Endothelial cell of umbilical vein (primary cell): ENCODE results near the gene SAV1. TPM values are rescaled to one million over a fixed set of nuclear protein-coding genes. Genes with fewer than 3 reads are reported as not detected.

ENCODE experiments used
- BruUV-seq: library from RNA; stranded (reverse); fragments of 400-500 nt; replicated peaks from 2 replicates; lab custom pipeline; 2021; lab: Mats Ljungman, UMichigan
- CTCF ChIA-PET: fragments of 300-600, 350-600 bp; sonication (Branson Sonifier 250); formaldehyde crosslinking; loops from one replicate; lab custom pipeline; 2021; ENCODE audit warnings: antibody characterized with exemption, inconsistent platforms; lab: Charles Lee
- POLR2A ChIA-PET: fragments of 300-600, 350-600 bp; sonication (Branson Sonifier 250); formaldehyde crosslinking; loops from one replicate; lab custom pipeline; 2021; ENCODE audit warnings: antibody characterized with exemption, inconsistent platforms; lab: Charles Lee
- DNase-seq: peaks from one replicate; pipeline ENCODE4 v3.0.0-alpha.2; 2011; ENCODE audit warnings: low read depth, low spot score
- FAIRE-seq: peaks from 2 replicates; lab custom pipeline; 2011; peaks lifted over from hg19 to GRCh38; lab: Jason Lieb, UNC
- H2AFZ ChIP-seq: 2 replicates; pipeline ENCODE4 v1.6.0; 2012; ENCODE audit warnings: low read depth, low read length, control low read depth, inconsistent platforms
- H3K27ac ChIP-seq: 2 replicates; pipeline ENCODE4 v1.5.1; 2011; ENCODE audit warnings: low read depth, mild to moderate bottlenecking, control low read depth, low read length, moderate library complexity; ENCODE audit not compliant: insufficient read depth
- H3K27me3 ChIP-seq, 2 experiments: 2 replicates each; pipeline versions ENCODE4 v1.6.0 to v1.6.1; 2011; ENCODE audit warnings: low read length in 2 of 2, mixed read lengths in 1 of 2; ENCODE audit not compliant: control insufficient read depth in 2 of 2, insufficient read depth in 2 of 2
- H3K36me3 ChIP-seq, 2 experiments: 2 replicates in 1 of 2; 3 replicates in 1 of 2; pipeline ENCODE4 v1.5.1; 2011; ENCODE audit warnings: low read length in 2 of 2, mild to moderate bottlenecking in 1 of 2, moderate library complexity in 1 of 2; ENCODE audit not compliant: control insufficient read depth in 2 of 2, insufficient read depth in 2 of 2; ENCODE audit errors: extremely low read depth in 1 of 2
- H3K4me1 ChIP-seq: 3 replicates; pipeline ENCODE4 v1.5.1; 2011; ENCODE audit warnings: mild to moderate bottlenecking, low read length; ENCODE audit not compliant: control insufficient read depth, insufficient read depth; ENCODE audit errors: extremely low read depth
- H3K4me2 ChIP-seq: 2 replicates; pipeline ENCODE4 v1.6.1; 2011; ENCODE audit warnings: low read length, control low read depth, mixed read lengths; ENCODE audit not compliant: insufficient read depth
- H3K4me3 ChIP-seq, 3 experiments: fragments of 200-600 bp in 1 of 3; sonication (generic), shearing (Covaris generic) in 1 of 3; replicated peaks in 1 of 3; 2 replicates each; pipeline ENCODE4 v1.5.1; 2011 to 2016; ENCODE audit warnings: control low read depth in 3 of 3, low read length in 3 of 3, mild to moderate bottlenecking in 2 of 3, inconsistent platforms in 1 of 3, low read depth in 1 of 3, moderate library complexity in 1 of 3; ENCODE audit not compliant: insufficient read depth in 1 of 3
- H3K79me2 ChIP-seq: 2 replicates; pipeline ENCODE4 v1.6.0; 2012; ENCODE audit warnings: low read length, inconsistent platforms; ENCODE audit not compliant: control insufficient read depth, insufficient read depth
- H3K9ac ChIP-seq: replicated peaks from 2 replicates; pipeline ENCODE3; 2011; ENCODE audit warnings: low read length, control low read depth; ENCODE audit not compliant: insufficient read depth; ENCODE audit errors: extremely low read depth
- H3K9me1 ChIP-seq: replicated peaks from 3 replicates; pipeline ENCODE4 v1.6.0; 2011; ENCODE audit warnings: mild to moderate bottlenecking, low read length; ENCODE audit not compliant: control insufficient read depth, insufficient read depth; ENCODE audit errors: extremely low read depth
- H3K9me3 ChIP-seq: replicated peaks from 2 replicates; pipeline ENCODE4 v1.5.1; 2012; ENCODE audit warnings: low read length, inconsistent platforms; ENCODE audit not compliant: control insufficient read depth, insufficient read depth
- H4K20me1 ChIP-seq: replicated peaks from 2 replicates; pipeline ENCODE3; 2011; ENCODE audit warnings: mild to moderate bottlenecking, low read length; ENCODE audit not compliant: control insufficient read depth, insufficient read depth; ENCODE audit errors: extremely low read depth
- EZH2 ChIP-seq: IDR thresholded peaks from 2 replicates; pipeline ENCODE4 v1.6.1; 2012; ENCODE audit warnings: borderline replicate concordance, low read depth, mild to moderate bottlenecking, moderate library complexity, low read length, inconsistent platforms; ENCODE audit not compliant: severe bottlenecking
- FOS ChIP-seq: IDR thresholded peaks from 2 replicates; pipeline ENCODE4 v1.6.1; 2011; ENCODE audit warnings: mild to moderate bottlenecking, low read length, moderate library complexity, borderline replicate concordance; ENCODE audit not compliant: insufficient read depth
- GATA2 ChIP-seq: IDR thresholded peaks from 2 replicates; pipeline ENCODE4 v1.7.0; 2011; ENCODE audit warnings: low read depth, mild to moderate bottlenecking, moderate library complexity, mixed read lengths, low read length; ENCODE audit not compliant: insufficient read length, insufficient read depth
- JUN ChIP-seq: IDR thresholded peaks from 2 replicates; pipeline ENCODE4 v1.6.1; 2011; ENCODE audit warnings: borderline replicate concordance, low read depth; ENCODE audit not compliant: insufficient read length, insufficient read depth
- MYC ChIP-seq: IDR thresholded peaks from one replicate; pipeline ENCODE4 v1.6.1; 2011; ENCODE audit warnings: mild to moderate bottlenecking, low read depth, low read length
- POLR2A ChIP-seq: IDR thresholded peaks from 2 replicates; pipeline ENCODE4 v1.6.1; 2012; ENCODE audit warnings: low read depth, mild to moderate bottlenecking, control low read depth, low read length
- dilution Hi-C: fragments of 300-500 bp; cut with MboI; formaldehyde crosslinking; loops from one replicate; pipeline ENCODE4 v1.15.0; 2019; ENCODE audit warnings: low sequenced_read_pairs; ENCODE audit not compliant: extremely low pct_ligation_motif_present
- intact Hi-C: fragments of 100-400 bp; cut with micrococcal nuclease; formaldehyde crosslinking; loops from one replicate; pipeline ENCODE4 v1.10.0; 2022
- polyA plus RNA-seq, 4 experiments: library from polyadenylated mRNA; depleted of rRNA in 3 of 4; stranded (reverse) in 3 of 4; unstranded in 1 of 4; fragments of >200 nt; gene quantifications; 2 replicates each; pipeline versions ENCODE4 v1.2.1 to v1.2.3, GENCODE V29; 2011 to 2012; ENCODE audit warnings: missing spikeins in 1 of 4
- total RNA-seq: library from RNA; stranded (reverse); gene quantifications from 2 replicates; pipeline ENCODE4 v1.2.3, GENCODE V29; 2021
- TF ChIP-seq, protein P1 (sequence below), 2 donors: IDR thresholded peaks; 1 replicate in 1 of 2; 2 replicates in 1 of 2; pipeline ENCODE4 v1.5.1; 2011; ENCODE audit warnings: low read length in 2 of 2, mild to moderate bottlenecking in 2 of 2, moderate library complexity in 2 of 2, control low read depth in 1 of 2, inconsistent platforms in 1 of 2, low read depth in 1 of 2; ENCODE audit not compliant: insufficient read depth in 1 of 2; ENCODE audit errors: extremely low read depth in 1 of 2

The SAV1 gene
- total and polyA plus RNA-seq, 2 donors (not counting 3 experiments of a cell fraction or from before 2014, with no cell fraction given) = 7.1 to 31.0 TPM

DNA sequence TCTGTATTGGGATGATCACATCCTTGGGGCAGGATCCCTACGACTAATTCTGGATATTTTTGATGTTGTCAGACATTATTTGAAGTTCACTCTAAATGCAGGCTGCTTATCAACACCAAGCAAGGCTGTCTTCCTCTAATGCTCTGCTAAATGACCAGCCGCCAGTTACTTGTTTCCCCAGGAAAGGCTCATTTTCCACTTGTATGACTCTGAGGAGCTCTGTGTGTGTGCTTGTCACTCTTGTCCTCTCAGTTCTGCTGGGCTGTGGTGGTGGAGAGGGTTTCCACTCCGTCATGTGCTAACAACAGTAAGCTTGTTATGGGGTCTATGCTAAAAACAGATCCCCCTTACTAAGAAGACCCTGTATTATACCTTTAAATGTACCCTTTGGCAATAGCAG, 66.1 kb downstream of the SAV1 start:
- H3K4me3 ChIP-seq = no peak overlapping the region
- ChIA-PET POLR2A (interaction anchor here (1.5 kb wide), 1 partner anchor 66 kb away, joined by 4 read pairs; the partner anchor contains the start of gene SAV1), CTCF (interaction anchor here (0.7 to 2.8 kb wide), 7 partner anchors 13 to 258 kb away, joined by 3 to 76 read pairs (median 5); no protein-coding TSS in a partner anchor)
- TF ChIP-seq EZH2 (no peak), FOS (no peak), MYC (no peak), JUN (no peak), POLR2A (no peak), GATA2 (no peak)
- TF ChIP-seq, protein P1, sequence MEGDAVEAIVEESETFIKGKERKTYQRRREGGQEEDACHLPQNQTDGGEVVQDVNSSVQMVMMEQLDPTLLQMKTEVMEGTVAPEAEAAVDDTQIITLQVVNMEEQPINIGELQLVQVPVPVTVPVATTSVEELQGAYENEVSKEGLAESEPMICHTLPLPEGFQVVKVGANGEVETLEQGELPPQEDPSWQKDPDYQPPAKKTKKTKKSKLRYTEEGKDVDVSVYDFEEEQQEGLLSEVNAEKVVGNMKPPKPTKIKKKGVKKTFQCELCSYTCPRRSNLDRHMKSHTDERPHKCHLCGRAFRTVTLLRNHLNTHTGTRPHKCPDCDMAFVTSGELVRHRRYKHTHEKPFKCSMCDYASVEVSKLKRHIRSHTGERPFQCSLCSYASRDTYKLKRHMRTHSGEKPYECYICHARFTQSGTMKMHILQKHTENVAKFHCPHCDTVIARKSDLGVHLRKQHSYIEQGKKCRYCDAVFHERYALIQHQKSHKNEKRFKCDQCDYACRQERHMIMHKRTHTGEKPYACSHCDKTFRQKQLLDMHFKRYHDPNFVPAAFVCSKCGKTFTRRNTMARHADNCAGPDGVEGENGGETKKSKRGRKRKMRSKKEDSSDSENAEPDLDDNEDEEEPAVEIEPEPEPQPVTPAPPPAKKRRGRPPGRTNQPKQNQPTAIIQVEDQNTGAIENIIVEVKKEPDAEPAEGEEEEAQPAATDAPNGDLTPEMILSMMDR (IDR thresholded peaks at IDR 0.05; ENCODE audit: extremely low read depth in 1 of 2, insufficient read depth in 1 of 2, low read depth in 1 of 2, low read length in 2 of 2) = no peak
- dilution Hi-C loops (no loop called here), intact Hi-C loops (no loop called here)
- no peaks in the 10 kb centered on the region for H3K27me3 ChIP-seq
- H3K4me2 ChIP-seq = no peak overlapping the region
- no peaks in the 10 kb centered on the region for H3K9me1 ChIP-seq
- no peaks in the 10 kb centered on the region for H3K79me2 ChIP-seq
- DNase-seq = peak; percentile 22
- H3K36me3 ChIP-seq = no peaks in the 10 kb centered on the region
- BruUV-seq = no TSS peak
- no peak overlapping the region for H3K27ac ChIP-seq
- no peaks in the 10 kb centered on the region for H4K20me1 ChIP-seq
- no peak for FAIRE-seq
- H3K4me1 ChIP-seq = peaks cover 19% of the 10 kb centered on the region
- H2AFZ ChIP-seq = peak overlapping the region; percentile 9
- H3K9ac ChIP-seq = no peak overlapping the region
- H3K9me3 ChIP-seq = no peaks in the 10 kb centered on the region
